NCI-H69 (cell line): Measurements from ENCODE around the gene NINJ1.

Experiments
- DNase-seq: peaks from one replicate; lab custom pipeline; 2025; lab: John Stamatoyannopoulos, UW

Gene NINJ1

GRCh38 chr9:93099551-93100275 is 34.3 kb downstream of the NINJ1 start:
- DNase-seq: no peak

- DNase-seq: no peak
These were observed 35.7 kb downstream of the NINJ1 start for GRCh38 chr9:93098236-93098946.

GRCh38 chr9:93097511-93098201 is 36.4 kb downstream of the NINJ1 start:
- DNase-seq: no peak

GRCh38 chr9:93096811-93097382 is 37.2 kb downstream of the NINJ1 start:
- no peak for DNase-seq

GRCh38 chr9:93096131-93096802 is 37.8 kb downstream of the NINJ1 start, which contains the start of gene CARD19:
TSS of gene CARD19 (plus strand) at chr9:93096217. CDS start at chr9:93096346, 129 bp downstream.
- DNase-seq: peak; percentile 72

GRCh38 chr9:93095205-93096130 is 38.6 kb downstream of the NINJ1 start:
- DNase-seq: peak; percentile 100

- peak; percentile 44 for DNase-seq
These were observed 39.3 kb downstream of the NINJ1 start for GRCh38 chr9:93094658-93095204.

GRCh38 chr9:93093877-93094657 is 40.0 kb downstream of the NINJ1 start:
- DNase-seq: no peak

GRCh38 chr9:93093127-93093876 is 40.7 kb downstream of the NINJ1 start:
- DNase-seq: peak; percentile 15

GRCh38 chr9:93092251-93092991 is 41.6 kb downstream of the NINJ1 start:
- no peak for DNase-seq

GRCh38 chr9:93091453-93092081 is 42.5 kb downstream of the NINJ1 start:
- no peak for DNase-seq

GRCh38 chr9:93091056-93091452 is 43.0 kb downstream of the NINJ1 start:
- no peak for DNase-seq

- no peak for DNase-seq
These were observed 43.9 kb downstream of the NINJ1 start for GRCh38 chr9:93090091-93090655.

GRCh38 chr9:93089481-93089991 is 44.5 kb downstream of the NINJ1 start:
- DNase-seq: no peak

- no peak for DNase-seq
These were observed 45.0 kb downstream of the NINJ1 start for GRCh38 chr9:93089024-93089423.

- no peak for DNase-seq
These were observed 45.4 kb downstream of the NINJ1 start for GRCh38 chr9:93088656-93089015.

- no peak for DNase-seq
These were observed 45.9 kb downstream of the NINJ1 start for GRCh38 chr9:93087971-93088655.
